DMS79 (cell line): ENCODE results near the gene ANKRD23.
"Not testable (repeated sequence)": the region's sequence is repeated elsewhere in the genome, so short reads cannot be mapped to it uniquely, and the experiment has no call there.

Source experiments
- DNase-seq: peaks from one replicate; lab custom pipeline; 2025; lab: John Stamatoyannopoulos, UW

Gene ANKRD23

DNA sequence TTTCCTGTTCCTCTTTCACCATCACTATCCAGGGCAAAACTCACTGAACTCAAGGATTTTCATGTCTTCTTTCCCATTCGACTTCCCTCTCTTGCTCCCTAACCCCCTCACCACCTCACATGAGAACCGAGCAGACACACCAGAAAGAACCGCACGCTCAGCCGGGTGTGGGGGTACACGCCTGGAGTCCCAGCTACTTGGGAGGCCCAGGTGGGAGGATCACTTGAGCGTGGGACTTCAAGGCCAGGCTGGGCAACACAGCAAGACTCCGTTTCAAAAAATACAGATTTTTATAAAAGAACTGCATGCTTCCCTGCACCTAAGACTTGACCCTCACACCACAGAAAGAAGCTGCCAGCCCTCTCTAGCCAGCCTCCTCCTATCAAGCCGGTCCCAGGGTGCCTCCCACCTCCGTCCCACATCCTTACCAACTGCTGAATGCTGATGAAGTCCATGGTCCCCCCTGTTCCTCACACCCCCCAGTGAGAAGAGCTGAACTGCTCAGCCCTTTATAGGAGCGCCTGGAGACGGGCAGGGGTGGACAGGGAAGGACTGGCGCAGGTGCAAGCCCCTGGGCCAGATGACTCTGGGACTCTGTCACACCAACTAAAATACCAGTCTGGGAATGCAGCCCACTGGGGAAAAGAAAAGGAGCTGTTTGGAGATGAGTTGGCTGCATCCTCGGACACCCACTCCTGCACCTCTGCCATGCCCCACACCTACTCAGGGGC, at the start of gene ANKRD23:
TSS of gene ANKRD23 (minus strand) at position 484 of the 731 bp plus-strand sequence. CDS start at position 455, 29 bp downstream.
- no peak for DNase-seq

DNA sequence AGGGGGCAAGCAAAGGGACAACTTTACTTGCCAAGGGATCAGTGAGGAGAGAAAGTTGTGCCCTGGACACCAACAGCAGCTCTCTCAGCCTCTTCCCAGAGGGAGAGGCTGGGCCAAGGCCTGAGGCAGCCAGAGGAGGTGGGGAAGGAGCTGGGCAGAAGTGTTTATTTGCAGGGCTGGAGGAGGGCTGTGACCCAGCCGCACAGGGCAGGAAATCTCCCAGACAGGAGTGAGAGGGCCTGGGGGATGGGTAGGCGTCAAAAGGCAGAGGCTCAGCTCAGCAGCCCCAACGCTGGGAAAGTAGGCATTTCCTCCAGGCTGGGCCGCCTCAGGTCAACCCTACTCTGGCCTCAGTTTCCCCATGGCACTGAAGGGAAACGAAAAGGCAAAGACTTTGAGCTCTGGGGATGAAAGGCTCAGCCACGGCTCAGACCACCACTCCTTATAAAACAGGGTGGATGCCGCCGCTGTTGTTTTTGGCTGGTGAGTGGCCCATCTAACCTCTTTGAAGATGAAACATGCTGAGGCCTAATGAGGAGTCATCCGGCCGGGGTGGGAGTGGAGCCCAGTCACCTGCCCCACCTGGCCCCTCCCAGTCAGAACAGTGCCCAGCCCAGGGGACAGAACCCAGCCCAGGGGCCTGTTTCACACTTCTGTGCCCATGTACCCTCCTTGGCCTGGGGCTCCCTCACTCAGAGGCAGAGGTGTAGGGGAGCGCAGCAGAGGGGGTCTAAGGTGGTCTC, 47.9 kb upstream of the ANKRD23 start:
- no peak for DNase-seq

- no peak for DNase-seq
Measured at GRCh38 chr2:96890726-96891385, 47.0 kb upstream of the ANKRD23 start.

DNA sequence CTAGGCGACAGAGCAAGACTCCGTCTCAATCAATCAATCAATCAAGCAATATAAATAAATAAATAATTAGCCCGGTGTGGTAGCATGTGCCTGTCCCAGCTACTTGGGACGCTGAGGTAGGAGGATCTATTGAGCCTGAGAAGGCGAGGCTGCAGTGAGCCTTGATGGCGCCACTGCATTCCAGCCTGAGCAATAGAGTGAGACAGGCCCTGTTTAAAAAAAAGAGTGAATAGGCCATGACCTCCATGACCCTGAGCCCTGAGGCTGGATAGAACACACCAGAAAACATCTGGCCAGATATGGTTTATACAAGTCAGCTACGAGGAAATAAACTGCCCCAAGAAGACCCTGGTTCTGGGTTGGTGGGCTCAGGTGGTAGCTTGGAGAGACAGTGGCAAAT, 46.4 kb upstream of the ANKRD23 start:
- DNase-seq: no peak

DNA sequence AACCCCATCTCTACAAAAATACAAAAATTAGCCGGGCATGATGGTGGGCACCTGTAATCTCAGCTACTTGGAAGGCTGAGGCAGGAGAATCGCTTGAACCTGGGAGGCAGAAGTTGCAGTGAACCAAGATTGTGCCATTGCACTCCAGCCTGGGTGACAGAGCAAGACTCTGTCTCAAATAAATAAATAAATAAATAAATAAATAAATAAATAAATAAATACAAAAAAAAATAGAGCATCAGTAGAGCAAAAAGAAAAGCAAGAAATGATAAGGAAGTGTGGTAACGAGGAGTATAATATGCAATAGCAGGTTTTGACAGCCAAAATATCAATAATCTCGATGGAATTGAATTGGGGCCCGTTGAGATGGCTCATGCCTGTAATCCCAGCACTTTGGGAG, 45.7 kb upstream of the ANKRD23 start:
- DNase-seq: not testable (repeated sequence)

DNA sequence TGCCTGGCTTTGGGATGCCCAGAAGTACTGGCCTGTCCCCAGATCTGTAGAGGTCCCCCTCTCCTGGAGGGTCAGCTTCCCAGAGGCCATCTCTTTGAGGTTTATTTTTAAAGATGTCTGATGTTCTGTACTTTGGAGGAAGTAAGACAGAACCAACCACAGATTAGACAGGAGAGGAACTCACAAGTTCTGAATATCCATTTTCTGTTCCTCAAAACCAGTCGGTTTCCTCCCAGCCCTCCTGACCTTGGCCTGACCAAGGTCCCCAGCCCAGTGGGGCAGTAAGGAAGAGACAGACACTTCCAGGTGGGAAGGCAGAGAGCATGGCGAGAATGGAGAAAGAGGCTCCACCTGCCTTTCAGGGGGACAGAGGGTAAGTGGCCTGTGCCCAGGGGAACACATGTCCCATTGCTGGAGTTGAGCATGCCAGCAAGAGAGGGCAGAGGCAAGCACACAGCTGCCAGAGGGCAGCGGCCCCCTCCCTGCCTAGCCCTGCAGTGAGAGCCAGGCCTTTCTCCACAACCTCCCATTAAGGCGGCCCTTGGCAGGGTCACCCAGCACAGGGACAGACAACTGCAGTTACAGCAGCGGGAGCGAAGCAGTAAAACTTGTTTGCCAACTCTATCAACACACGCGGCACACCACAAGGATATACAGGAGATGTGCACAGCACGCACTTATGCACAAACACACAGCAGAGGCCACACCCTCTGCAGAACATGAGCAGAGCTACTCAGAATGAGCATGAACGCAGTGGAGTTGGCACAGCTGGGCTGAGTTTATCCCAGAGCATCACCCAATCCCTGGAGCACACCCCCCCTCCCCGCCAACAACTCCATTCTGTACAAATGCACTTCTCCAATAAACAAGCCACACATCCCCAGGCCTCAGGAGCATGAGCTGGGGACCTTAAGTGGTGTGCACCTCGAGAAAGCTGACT, 44.5 kb upstream of the ANKRD23 start:
- DNase-seq: peak; percentile 79

DNA sequence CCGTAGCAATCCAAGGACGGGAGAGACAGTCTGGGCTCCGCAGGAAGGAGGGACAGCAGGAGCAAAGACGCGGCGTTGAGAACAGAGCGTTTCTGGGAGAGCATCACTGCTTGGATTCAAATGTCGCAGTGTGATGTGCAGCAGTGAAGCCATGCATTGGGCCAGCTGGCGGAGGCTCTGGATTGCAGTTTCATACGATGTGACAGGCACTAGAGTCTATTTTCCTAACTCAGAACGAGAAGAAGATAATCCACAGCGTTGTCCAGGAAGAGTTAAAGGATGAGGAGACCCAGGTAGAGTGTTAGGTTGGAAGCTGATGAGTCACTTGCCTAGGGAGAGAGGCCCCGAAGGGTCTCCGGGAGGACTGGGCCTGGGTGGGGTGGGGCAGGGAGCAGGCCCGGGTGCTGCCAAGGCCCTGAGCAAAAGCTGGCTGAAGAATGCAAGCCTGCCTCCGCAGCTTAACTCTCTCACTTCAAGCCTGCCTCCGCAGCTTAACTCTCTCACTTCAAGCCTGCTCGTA, 43.7 kb upstream of the ANKRD23 start:
- no peak for DNase-seq

DNA sequence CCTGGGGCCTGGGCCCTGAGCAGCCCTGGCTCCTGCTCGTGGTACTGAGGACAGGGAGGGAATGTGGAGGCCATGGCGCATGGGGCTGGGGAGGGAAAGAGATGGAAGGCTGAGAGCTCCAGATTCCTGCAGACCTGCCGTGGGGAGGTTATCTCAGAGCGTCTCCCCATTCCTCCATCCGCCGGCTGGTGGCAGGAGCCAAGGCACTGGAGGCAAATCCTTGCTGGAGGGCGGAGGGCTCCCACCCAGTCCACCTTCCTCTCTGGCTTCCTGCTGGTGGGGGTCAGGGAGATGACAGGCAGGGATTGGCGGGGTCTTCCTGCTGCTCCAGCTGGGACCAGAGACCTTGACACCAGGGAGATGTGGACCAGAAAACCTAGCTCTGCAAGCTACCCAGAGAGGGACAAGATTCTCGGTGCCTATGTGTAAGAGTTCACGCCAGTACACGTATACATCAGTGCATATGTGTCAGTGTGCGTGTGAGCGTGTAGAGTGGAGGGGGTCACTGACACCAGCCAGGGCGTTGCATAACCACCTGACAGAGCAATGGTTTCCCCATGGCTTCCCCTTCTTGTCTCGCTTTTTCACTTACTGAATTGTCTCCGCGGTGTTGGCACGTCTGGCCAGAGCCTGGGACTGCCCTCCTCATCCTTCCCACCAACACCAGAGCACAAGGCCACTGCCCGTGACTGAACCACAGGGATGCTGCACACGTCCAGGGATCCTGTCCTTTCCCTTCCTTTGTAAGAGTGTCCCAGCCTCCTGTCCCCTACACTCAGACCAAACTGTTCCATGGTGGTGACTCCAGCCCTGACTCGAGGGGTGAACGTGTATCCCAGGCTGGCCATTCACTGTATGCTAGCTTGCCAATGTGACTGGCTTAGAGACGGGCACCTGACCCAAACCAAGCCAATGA, 41.9 kb upstream of the ANKRD23 start:
- no peak for DNase-seq

GRCh38 chr2:96884299-96885094, 40.7 kb upstream of the ANKRD23 start:
- DNase-seq: no peak

GRCh38 chr2:96883306-96883705, 39.5 kb upstream of the ANKRD23 start:
- no peak for DNase-seq

DNA sequence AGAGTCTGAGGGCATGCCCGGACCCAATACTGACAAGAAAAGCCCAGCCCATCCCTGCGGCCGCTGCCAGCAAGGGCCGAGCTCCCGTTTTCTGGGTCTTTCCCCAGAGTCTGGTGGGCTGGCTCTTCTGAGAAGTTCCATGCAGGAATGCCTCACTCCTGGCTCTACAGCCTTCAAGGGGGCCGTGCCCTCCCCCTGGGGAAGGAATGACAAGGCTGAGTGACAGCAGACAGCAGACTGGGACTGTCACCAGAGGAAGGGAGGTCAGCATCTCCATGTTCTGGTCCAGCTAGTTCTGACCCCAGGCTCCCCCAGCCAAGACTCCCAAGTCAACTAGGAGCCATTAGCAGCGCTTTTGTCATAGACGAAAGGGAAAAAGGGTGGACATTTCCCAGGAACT, 39.1 kb upstream of the ANKRD23 start:
- no peak for DNase-seq

DNA sequence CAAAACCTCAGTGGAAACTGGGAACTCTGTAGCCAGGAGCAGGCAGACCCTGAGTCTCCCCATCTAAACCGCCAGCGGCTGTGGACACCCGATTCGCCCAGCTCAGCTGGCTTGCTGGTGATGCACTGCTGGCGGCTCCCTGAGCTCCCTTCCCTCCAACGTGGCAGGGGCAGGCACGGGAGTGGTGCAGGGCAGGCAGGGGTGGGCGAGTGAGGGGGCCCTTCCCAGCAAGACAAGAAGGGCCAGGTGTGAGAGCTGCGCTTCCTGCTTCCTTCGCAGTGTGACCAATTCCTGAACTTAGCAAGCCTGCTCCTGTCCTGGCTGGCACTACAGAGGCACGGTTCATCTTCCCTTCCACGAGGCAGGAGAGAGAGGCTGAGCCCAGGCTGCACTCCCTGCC, 38.4 kb upstream of the ANKRD23 start:
- DNase-seq: no peak

GRCh38 chr2:96881349-96882195, 37.8 kb upstream of the ANKRD23 start:
- DNase-seq: no peak

GRCh38 chr2:96880891-96881273, 37.1 kb upstream of the ANKRD23 start:
- no peak for DNase-seq

GRCh38 chr2:96879545-96880040, 35.8 kb upstream of the ANKRD23 start:
- DNase-seq: no peak

GRCh38 chr2:96878796-96879544, 35.1 kb upstream of the ANKRD23 start:
- no peak for DNase-seq

GRCh38 chr2:96878171-96878570, 34.4 kb upstream of the ANKRD23 start:
- no peak for DNase-seq

- DNase-seq: no peak
Measured at GRCh38 chr2:96877631-96878092, 33.8 kb upstream of the ANKRD23 start.
